Tongue (tissue), 3 donors: ENCODE results near the gene PHKG1. TPM values are rescaled to one million over a fixed set of nuclear protein-coding genes. Genes with fewer than 3 reads are reported as not detected.
"Not testable (repeated sequence)": the region's sequence is repeated elsewhere in the genome, so short reads cannot be mapped to it uniquely, and the experiment has no call there.

Source experiments
- DNase-seq: peaks from one replicate; pipeline ENCODE4 v3.0.0-alpha.2; 2015
- small RNA-seq: library from RNA; depleted of rRNA; stranded (forward); fragments of <200 nt; gene quantifications from one replicate; pipeline ENCODE3, GENCODE V24; 2014; ENCODE audit warnings: low replicate concordance
- total RNA-seq: library from RNA; depleted of rRNA; stranded (reverse); fragments of >200 nt; gene quantifications from one replicate; pipeline ENCODE4 v1.2.3, GENCODE V29; 2014

PHKG1 gene
- total RNA-seq, 1 donor from 2014 or later, result 65.2 TPM

GRCh38 chr7:56040730-56041129 is 52.0 kb downstream of the PHKG1 start:
- DNase-seq, result no peak

DNA sequence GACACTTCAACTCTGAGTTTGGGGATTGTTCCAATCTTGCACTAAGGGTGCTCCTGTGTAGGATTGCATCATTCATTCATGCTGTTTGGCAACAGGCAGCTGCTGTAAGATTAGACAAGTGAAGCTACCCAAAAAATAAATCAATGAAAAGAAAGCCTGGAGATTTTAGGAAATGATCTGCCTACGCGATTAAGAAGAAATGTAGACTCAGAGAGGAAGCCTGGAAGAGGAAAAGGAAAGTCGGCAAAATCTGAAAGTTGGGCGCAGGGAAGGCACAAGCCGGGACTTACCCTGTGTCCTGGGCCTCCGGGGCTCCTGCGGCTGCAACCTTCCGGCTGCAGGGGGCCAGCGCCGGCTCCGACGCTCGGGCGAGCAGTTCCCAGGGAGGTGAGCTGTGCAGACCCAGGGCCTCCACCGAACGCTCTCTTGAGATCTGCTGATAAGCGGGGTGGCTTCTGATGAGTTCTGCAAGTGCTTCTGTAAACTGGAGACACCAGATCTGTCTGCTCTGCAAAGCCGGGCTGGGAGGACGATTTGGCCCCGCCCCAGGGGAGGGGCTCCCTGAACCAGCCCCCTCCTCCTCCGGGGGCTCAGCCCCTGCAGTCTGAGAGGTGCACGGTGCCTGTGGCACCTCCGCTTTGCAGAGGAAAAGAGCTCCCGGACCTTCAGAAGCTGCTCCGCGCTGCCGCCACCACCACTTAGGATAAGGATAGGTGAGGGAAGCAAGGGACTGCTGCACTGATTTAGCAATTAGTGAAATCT is 58.9 kb downstream of the PHKG1 start:
- DNase-seq, result peak; percentile 83

DNA sequence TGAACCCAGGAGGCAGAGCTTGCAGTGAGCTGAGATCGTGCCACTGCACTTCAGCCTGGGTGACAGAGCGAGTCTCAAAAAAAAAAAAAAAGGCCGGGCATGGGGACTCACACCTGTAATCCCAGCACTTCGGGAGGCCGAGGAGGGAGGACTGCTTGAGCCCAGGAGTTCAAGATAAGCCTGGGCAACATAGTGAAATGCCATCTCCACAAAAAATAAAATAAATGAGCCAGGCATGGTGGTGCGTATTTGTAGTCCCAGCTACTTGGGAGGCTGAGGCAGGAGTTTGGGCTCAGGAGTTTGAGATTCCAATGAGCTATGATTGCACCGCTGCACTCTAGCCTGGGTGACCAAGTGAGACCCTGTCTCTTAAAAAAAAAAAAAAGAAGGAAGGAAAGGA is 60.2 kb downstream of the PHKG1 start:
- DNase-seq, result not testable (repeated sequence)

DNA sequence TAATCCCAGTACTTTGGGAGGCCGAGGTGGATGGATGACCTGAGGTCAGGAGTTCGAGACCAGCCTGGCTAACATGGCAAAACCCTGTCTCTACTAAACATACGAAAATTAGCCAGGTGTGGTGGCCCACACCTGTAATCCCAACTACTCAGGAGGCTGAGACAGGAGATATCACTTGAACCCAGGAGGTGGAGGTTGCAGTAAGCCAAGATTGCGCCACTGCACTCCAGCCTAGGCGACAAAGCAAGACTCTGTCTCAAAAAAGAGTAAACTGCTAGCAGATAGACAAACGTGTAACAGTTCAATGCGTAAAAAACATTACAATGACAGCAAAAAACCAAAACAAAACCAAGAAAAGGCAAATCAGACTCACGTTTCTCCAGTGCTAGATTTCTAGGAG is 61.2 kb downstream of the PHKG1 start:
- DNase-seq, result not testable (repeated sequence)

- DNase-seq, result no peak
These were observed 62.4 kb downstream of the PHKG1 start for GRCh38 chr7:56030340-56030739.

Small RNA genes within 50 kb of the gene (small RNA-seq; reads per million reads assigned to genes)
- gene SNORA15 (0.05 reads per million), gene SNORA22B (not detected)

Other genes with a start within 250 kb of the PHKG1 start
- gene SEPTIN14, start 230.2 kb downstream of the PHKG1 start, total RNA-seq, result not detected
- gene ZNF713, start 205.5 kb downstream of the PHKG1 start, total RNA-seq, result 15.1 TPM
- 12.9 TPM for gene MRPS17, start 141.1 kb downstream of the PHKG1 start, total RNA-seq
- gene NIPSNAP2, start 128.4 kb downstream of the PHKG1 start, total RNA-seq, result 177 TPM
- gene PSPH, start 41.5 kb downstream of the PHKG1 start, total RNA-seq, result 16.2 TPM
- gene CCT6A, start 41.2 kb downstream of the PHKG1 start, total RNA-seq, result 118 TPM
- 53.5 TPM for gene SUMF2, start 28.7 kb downstream of the PHKG1 start, total RNA-seq
- gene CHCHD2, start 13.5 kb upstream of the PHKG1 start, total RNA-seq, result 268 TPM
- not detected for gene NUPR2, start 23.5 kb upstream of the PHKG1 start, total RNA-seq